Endodermal cell (in vitro differentiated cells): ENCODE results near the gene MYO18B. TPM values are rescaled to one million over a fixed set of nuclear protein-coding genes. Genes with fewer than 3 reads are reported as not detected.

Experiments
- DNase-seq: peaks from one replicate; pipeline ENCODE4 v3.0.0-alpha.2; 2017
- H3K27ac ChIP-seq: 2 replicates; pipeline ENCODE4 v1.5.1; 2013; ENCODE audit warnings: mild to moderate bottlenecking, low read depth, low read length, moderate library complexity
- H3K27me3 ChIP-seq: 2 replicates; pipeline ENCODE4 v1.6.1; 2013; ENCODE audit warnings: mild to moderate bottlenecking, low read length, moderate library complexity; ENCODE audit not compliant: insufficient read depth, control insufficient read depth, poor library complexity, severe bottlenecking
- H3K36me3 ChIP-seq: 2 replicates; pipeline ENCODE4 v1.7.0; 2013; ENCODE audit warnings: mild to moderate bottlenecking, low read length, moderate library complexity; ENCODE audit not compliant: control insufficient read depth, insufficient read depth
- H3K4me1 ChIP-seq: one replicate; pipeline ENCODE4 v1.7.0; 2013; ENCODE audit warnings: low read length; ENCODE audit not compliant: control insufficient read depth, insufficient read depth
- H3K4me3 ChIP-seq: 2 replicates; pipeline ENCODE4 v1.5.1; 2013; ENCODE audit warnings: mild to moderate bottlenecking, low read length, moderate library complexity
- H3K9ac ChIP-seq: 2 replicates; pipeline ENCODE4 v1.6.1; 2013; ENCODE audit warnings: mild to moderate bottlenecking, low read length, moderate library complexity; ENCODE audit not compliant: poor library complexity, severe bottlenecking; ENCODE audit errors: extremely low read depth
- H3K9me3 ChIP-seq: 2 replicates; pipeline ENCODE4 v1.6.1; 2013; ENCODE audit warnings: mild to moderate bottlenecking, low read length, moderate library complexity; ENCODE audit not compliant: control insufficient read depth
- H3K27ac Mint-ChIP-seq: 2 replicates; pipeline ENCODE4 v1.8.0; 2020; ENCODE audit warnings: mixed read lengths
- H3K27me3 Mint-ChIP-seq: 2 replicates; pipeline ENCODE4 v1.8.0; 2021; ENCODE audit warnings: mild to moderate bottlenecking, mixed read lengths; ENCODE audit not compliant: insufficient read depth
- H3K36me3 Mint-ChIP-seq: 2 replicates; pipeline ENCODE4 v1.8.0; 2020; ENCODE audit warnings: low read depth, mixed read lengths
- H3K4me1 Mint-ChIP-seq: 2 replicates; pipeline ENCODE4 v1.8.0; 2020; ENCODE audit warnings: mixed read lengths
- H3K4me3 Mint-ChIP-seq: 2 replicates; pipeline ENCODE4 v1.8.0; 2020; ENCODE audit warnings: mild to moderate bottlenecking, moderate library complexity, mixed read lengths
- H3K9me3 Mint-ChIP-seq: 2 replicates; pipeline ENCODE4 v1.8.0; 2020; ENCODE audit warnings: mild to moderate bottlenecking, mixed read lengths
- CTCF ChIP-seq: fragments of 200-600 bp; sonication (generic); conservative IDR thresholded peaks from 2 replicates; pipeline ENCODE4 v1.5.0; 2021; ENCODE audit warnings: antibody characterized with exemption, mild to moderate bottlenecking
- WGBS, 2 experiments: methylation state at CpG; one replicate each; pipeline versions ENCODE4 v1.1.5 to v1.1.7; 2013; ENCODE audit warnings: missing lambda C conversion rate in 2 of 2, mixed read lengths in 1 of 2; ENCODE audit not compliant: insufficient coverage in 1 of 2, insufficient read length in 1 of 2; 5-methylcytosine and 5-hydroxymethylcytosine counted together
- total RNA-seq, 2 donors: library from RNA; stranded (reverse); fragmentation: NEBNext Ultra II Directional in 1 of 2; extraction: Animal tissue kit (Norgen Biotek cat#: 25700) in 1 of 2; gene quantifications; 2 replicates in 1 of 2; 3 replicates in 1 of 2; pipeline ENCODE4 v1.2.1, GENCODE V29; 2021

MYO18B gene
- total RNA-seq, 2 donors from 2014 or later: 0.77 to 0.84 TPM

GRCh38 chr22:25849522-25849921 is 107.5 kb downstream of the MYO18B start:
- Mint-ChIP-seq H3K36me3 (no peaks in the 10 kb centered on the region), H3K27me3 (peaks cover 1% of the 10 kb centered on the region), H3K27ac (no peak overlapping the region), H3K4me3 (no peak overlapping the region), H3K9me3 (no peaks in the 10 kb centered on the region), H3K4me1 (no peaks in the 10 kb centered on the region)
- Histone ChIP-seq H3K4me1 (no peaks in the 10 kb centered on the region), H3K9ac (no peak overlapping the region), H3K36me3 (no peaks in the 10 kb centered on the region), H3K4me3 (no peak overlapping the region), H3K27me3 (no peaks in the 10 kb centered on the region), H3K27ac (no peak overlapping the region), H3K9me3 (no peaks in the 10 kb centered on the region)
- no peak for TF ChIP-seq CTCF
- 95 to 96% methylated on average over 3 to 6 of the region's 6 CpGs for WGBS, 2 experiments
- no peak for DNase-seq

GRCh38 chr22:25852223-25852622 is 110.2 kb downstream of the MYO18B start:
- 82 to 92% methylated on average over 2 to 4 of the region's 4 CpGs for WGBS, 2 experiments
- H3K36me3 Mint-ChIP-seq: no peaks in the 10 kb centered on the region

GRCh38 chr22:25853078-25853477 is 111.1 kb downstream of the MYO18B start:
- WGBS, 2 experiments: 90 to 100% methylated on average over 2 of the region's 2 CpGs
- Mint-ChIP-seq H3K27me3 (peaks cover 1% of the 10 kb centered on the region), H3K27ac (no peak overlapping the region), H3K4me1 (no peaks in the 10 kb centered on the region), H3K4me3 (no peak overlapping the region), H3K9me3 (no peaks in the 10 kb centered on the region), H3K36me3 (no peaks in the 10 kb centered on the region)
- H3K36me3 ChIP-seq: no peaks in the 10 kb centered on the region
- no peaks in the 10 kb centered on the region for H3K4me1 ChIP-seq
- no peak for TF ChIP-seq CTCF
- H3K27ac ChIP-seq: no peak overlapping the region
- H3K4me3 ChIP-seq: no peak overlapping the region
- DNase-seq: no peak
- no peaks in the 10 kb centered on the region for H3K9me3 ChIP-seq
- no peak overlapping the region for H3K9ac ChIP-seq
- H3K27me3 ChIP-seq: no peaks in the 10 kb centered on the region

More at GRCh38 chr22:25852223-25852622, 110.2 kb downstream of the MYO18B start:
- Mint-ChIP-seq H3K4me3 (no peak overlapping the region), H3K27ac (no peak overlapping the region), H3K4me1 (no peaks in the 10 kb centered on the region), H3K9me3 (no peaks in the 10 kb centered on the region), H3K27me3 (peaks cover 1% of the 10 kb centered on the region)
- no peak for TF ChIP-seq CTCF
- Histone ChIP-seq H3K36me3 (no peaks in the 10 kb centered on the region), H3K27me3 (no peaks in the 10 kb centered on the region), H3K27ac (no peak overlapping the region), H3K9me3 (no peaks in the 10 kb centered on the region), H3K4me3 (no peak overlapping the region), H3K4me1 (no peaks in the 10 kb centered on the region), H3K9ac (no peak overlapping the region)
- no peak for DNase-seq
